Right atrium auricular region (tissue), 2 donors: ENCODE results near the gene PLIN3. TPM values are rescaled to one million over a fixed set of nuclear protein-coding genes. Genes with fewer than 3 reads are reported as not detected.
A peak's percentile ranks its signal among the peaks of the same experiment; 100 is the strongest.
"Not testable (repeated sequence)": the region's sequence is repeated elsewhere in the genome, so short reads cannot be mapped to it uniquely, and the experiment has no call there.

ENCODE experiments used
- DNase-seq: peaks from one replicate; pipeline ENCODE4 v3.0.0-alpha.2; 2019; ENCODE audit warnings: low spot score
- H3K27ac ChIP-seq, 2 donors: fragments of 200-600 bp; sonication (generic); 1 replicate in 1 of 2; 2 replicates in 1 of 2; pipeline ENCODE4 v1.5.1; 2016 to 2019
- H3K27me3 ChIP-seq, 2 donors: fragments of 200-600 bp; sonication (generic); one replicate each; pipeline versions ENCODE4 v1.5.1 to v1.6.0; 2017 to 2019
- H3K36me3 ChIP-seq: fragments of 200-600 bp; sonication (generic); one replicate; pipeline ENCODE4 v1.5.1; 2016
- H3K4me1 ChIP-seq, 2 donors: fragments of 200-600 bp; sonication (generic); one replicate each; pipeline versions ENCODE4 v1.5.1 to v1.6.0; 2017 to 2019
- H3K4me3 ChIP-seq, 2 donors: fragments of 200-600 bp; sonication (generic); 1 replicate in 1 of 2; 2 replicates in 1 of 2; pipeline ENCODE4 v1.5.1; 2017 to 2019; ENCODE audit warnings: mild to moderate bottlenecking in 1 of 2, moderate library complexity in 1 of 2
- H3K9me3 ChIP-seq, 2 donors: fragments of 200-600 bp; sonication (generic); one replicate each; pipeline ENCODE4 v1.5.1; 2019
- CTCF ChIP-seq, 2 donors: fragments of 200-600 bp; sonication (generic); IDR thresholded peaks; one replicate each; pipeline ENCODE4 v1.5.1; 2019; ENCODE audit warnings: antibody characterized with exemption in 2 of 2
- total RNA-seq, 2 donors: library from RNA; depleted of rRNA; stranded (reverse); fragments of >200 nt; gene quantifications; one replicate each; pipeline ENCODE4 v1.1.0, GENCODE V29; 2016

PLIN3 gene
- total RNA-seq, 2 donors from 2014 or later, result 23.3 to 27.2 TPM

GRCh38 chr19:4870025-4870700 is 2.7 kb upstream of the PLIN3 start:
- TF ChIP-seq CTCF (IDR thresholded peaks at IDR 0.05), result no peak
- Histone ChIP-seq H3K4me3 (no peak overlapping the region), H3K27ac (no peak overlapping the region), H3K36me3 (no peaks in the 10 kb centered on the region), H3K9me3 (no peaks in the 10 kb centered on the region), H3K4me1 (peaks cover 0 to 11% of the 10 kb centered on the region in 2 donors), H3K27me3 (no peaks in the 10 kb centered on the region)
- peak; percentile 62 for DNase-seq

GRCh38 chr19:4868286-4868834 is 893 bp upstream of the PLIN3 start:
- TF ChIP-seq CTCF (IDR thresholded peaks at IDR 0.05), result no peak
- no peak overlapping the region for H3K27ac ChIP-seq
- H3K4me1 ChIP-seq, result peaks cover 0 to 11% of the 10 kb centered on the region in 2 donors
- no peak for DNase-seq
- no peaks in the 10 kb centered on the region for H3K9me3 ChIP-seq
- H3K4me3 ChIP-seq, result peak overlapping the region in 1 of 2 donors; percentile 85
- H3K36me3 ChIP-seq, result no peaks in the 10 kb centered on the region
- H3K27me3 ChIP-seq, result no peaks in the 10 kb centered on the region

- Histone ChIP-seq H3K27ac (peak overlapping the region; percentile 81 to 86), H3K9me3 (no peaks in the 10 kb centered on the region), H3K4me1 (peaks cover 0 to 11% of the 10 kb centered on the region in 2 donors), H3K36me3 (peaks cover 4% of the 10 kb centered on the region), H3K27me3 (no peaks in the 10 kb centered on the region), H3K4me3 (peak overlapping the region; percentile 85 to 88)
- no peak for TF ChIP-seq CTCF (IDR thresholded peaks at IDR 0.05)
- peak; percentile 69 for DNase-seq
Measured at GRCh38 chr19:4866595-4867424, 657 bp downstream of the PLIN3 start.

- TF ChIP-seq CTCF (IDR thresholded peaks at IDR 0.05), result no peak
Measured at GRCh38 chr19:4861147-4861546, 6.3 kb downstream of the PLIN3 start.

GRCh38 chr19:4859697-4860096 is 7.8 kb downstream of the PLIN3 start:
- H3K4me1 ChIP-seq, result no peaks in the 10 kb centered on the region
- peaks cover 49% of the 10 kb centered on the region for H3K36me3 ChIP-seq
- DNase-seq, result no peak
- H3K27me3 ChIP-seq, result no peaks in the 10 kb centered on the region
- no peak for TF ChIP-seq CTCF (IDR thresholded peaks at IDR 0.05)
- no peaks in the 10 kb centered on the region for H3K9me3 ChIP-seq
- no peak overlapping the region for H3K4me3 ChIP-seq
- no peak overlapping the region for H3K27ac ChIP-seq

More at GRCh38 chr19:4861147-4861546, 6.3 kb downstream of the PLIN3 start:
- no peak for DNase-seq
- peaks cover 0 to 2% of the 10 kb centered on the region in 2 donors for H3K4me1 ChIP-seq
- no peak overlapping the region for H3K4me3 ChIP-seq
- no peak overlapping the region for H3K27ac ChIP-seq
- no peaks in the 10 kb centered on the region for H3K9me3 ChIP-seq
- no peaks in the 10 kb centered on the region for H3K27me3 ChIP-seq
- peaks cover 39% of the 10 kb centered on the region for H3K36me3 ChIP-seq

GRCh38 chr19:4856468-4856867 is 11.0 kb downstream of the PLIN3 start:
- H3K9me3 ChIP-seq, H3K27ac ChIP-seq, DNase-seq, H3K4me1 ChIP-seq, H3K4me3 ChIP-seq, H3K27me3 ChIP-seq: not testable (repeated sequence)
- H3K36me3 ChIP-seq, result peaks cover 54% of the 10 kb centered on the region

- H3K4me3 ChIP-seq, H3K4me1 ChIP-seq, H3K27ac ChIP-seq, H3K27me3 ChIP-seq, H3K9me3 ChIP-seq, DNase-seq: not testable (repeated sequence)
- H3K36me3 ChIP-seq, result peaks cover 36% of the 10 kb centered on the region
Measured at GRCh38 chr19:4853506-4853905, 14.0 kb downstream of the PLIN3 start.
